NCI-H1048 (cell line): ENCODE measurements around the gene C3AR1.
"Not testable (repeated sequence)": the region's sequence is repeated elsewhere in the genome, so short reads cannot be mapped to it uniquely, and the experiment has no call there.

Source experiments
- DNase-seq: peaks from one replicate; lab custom pipeline; 2025; lab: John Stamatoyannopoulos, UW

Gene C3AR1

GRCh38 chr12:8057839-8058238 lies 8.3 kb downstream of the C3AR1 start:
- DNase-seq, result no peak

GRCh38 chr12:8057306-8057705 lies 8.9 kb downstream of the C3AR1 start:
- DNase-seq, result no peak

GRCh38 chr12:8054816-8055215 lies 11.3 kb downstream of the C3AR1 start:
- DNase-seq, result no peak

GRCh38 chr12:8052679-8053078 lies 13.5 kb downstream of the C3AR1 start:
- DNase-seq, result no peak

- no peak for DNase-seq
These were observed 15.4 kb downstream of the C3AR1 start for GRCh38 chr12:8050600-8051250.

- DNase-seq, result no peak
These were observed 17.3 kb downstream of the C3AR1 start for GRCh38 chr12:8048906-8049305.

GRCh38 chr12:8047842-8048241 lies 18.3 kb downstream of the C3AR1 start:
- no peak for DNase-seq

- peak; percentile 1 for DNase-seq
These were observed 19.9 kb downstream of the C3AR1 start for GRCh38 chr12:8045952-8046944.

- DNase-seq, result no peak
These were observed 25.4 kb downstream of the C3AR1 start for GRCh38 chr12:8040791-8041190.

GRCh38 chr12:8038659-8039114 lies 27.5 kb downstream of the C3AR1 start:
- no peak for DNase-seq

- no peak for DNase-seq
These were observed 28.2 kb downstream of the C3AR1 start for GRCh38 chr12:8037947-8038346.

GRCh38 chr12:8037046-8037663 lies 29.0 kb downstream of the C3AR1 start:
- DNase-seq, result no peak

- DNase-seq, result no peak
These were observed 29.8 kb downstream of the C3AR1 start for GRCh38 chr12:8036346-8036745.

- DNase-seq, result no peak
These were observed 30.6 kb downstream of the C3AR1 start for GRCh38 chr12:8035440-8036010.

GRCh38 chr12:8034802-8035201 lies 31.4 kb downstream of the C3AR1 start:
- DNase-seq, result no peak

GRCh38 chr12:8033153-8034044 lies 32.8 kb downstream of the C3AR1 start:
- no peak for DNase-seq

GRCh38 chr12:8032242-8033152 lies 33.7 kb downstream of the C3AR1 start, which contains the start of gene FOXJ2:
Gene FOXJ2, plus strand, starts transcription at chr12:8032716. Its CDS starts 7,117 bp downstream, at chr12:8039833.
- DNase-seq, result peak; percentile 7

- DNase-seq, result no peak
These were observed 34.3 kb downstream of the C3AR1 start for GRCh38 chr12:8031872-8032241.

- not testable (repeated sequence) for DNase-seq
These were observed 35.1 kb downstream of the C3AR1 start for GRCh38 chr12:8031017-8031416.

- no peak for DNase-seq
These were observed 36.0 kb downstream of the C3AR1 start for GRCh38 chr12:8030189-8030588.
